DOHH2 (cell line): ENCODE results near the gene HS2ST1.

Experiments used
- EZH2phosphoT487 ChIP-seq: fragments of 200-600 bp; sonication (generic); IDR thresholded peaks from 2 replicates; pipeline ENCODE4 v1.6.1; 2017; ENCODE audit warnings: borderline replicate concordance, mild to moderate bottlenecking, antibody characterized with exemption, low read length, moderate library complexity, mixed read lengths
- TF ChIP-seq, protein P1 (sequence below): fragments of 200-600 bp; sonication (generic); IDR thresholded peaks from one replicate; pipeline ENCODE4 v1.5.1; 2014; ENCODE audit warnings: antibody characterized with exemption, mild to moderate bottlenecking, low read depth, low read length; ENCODE audit not compliant: poor library complexity, severe bottlenecking

DNA sequence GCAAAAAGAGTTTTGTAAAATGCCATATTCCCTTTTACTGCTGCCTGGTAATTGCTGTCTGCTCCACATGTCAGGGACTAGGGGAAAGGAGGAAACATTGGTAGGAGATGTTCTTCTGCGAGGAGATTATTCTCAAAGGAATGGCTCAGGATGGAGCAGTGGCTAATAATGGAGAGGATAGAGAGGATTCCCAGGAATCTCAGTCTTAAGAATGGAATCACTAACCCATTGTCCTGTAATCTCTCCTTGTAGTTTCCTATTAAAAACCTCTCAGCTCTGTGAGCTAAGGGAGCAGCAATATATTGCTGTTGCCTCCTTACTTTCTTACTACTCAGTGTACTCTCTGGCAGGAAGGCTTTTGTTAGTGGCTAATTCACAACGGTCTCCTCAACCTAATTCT lies 175.4 kb downstream of the HS2ST1 start:
- TF ChIP-seq, protein P1, sequence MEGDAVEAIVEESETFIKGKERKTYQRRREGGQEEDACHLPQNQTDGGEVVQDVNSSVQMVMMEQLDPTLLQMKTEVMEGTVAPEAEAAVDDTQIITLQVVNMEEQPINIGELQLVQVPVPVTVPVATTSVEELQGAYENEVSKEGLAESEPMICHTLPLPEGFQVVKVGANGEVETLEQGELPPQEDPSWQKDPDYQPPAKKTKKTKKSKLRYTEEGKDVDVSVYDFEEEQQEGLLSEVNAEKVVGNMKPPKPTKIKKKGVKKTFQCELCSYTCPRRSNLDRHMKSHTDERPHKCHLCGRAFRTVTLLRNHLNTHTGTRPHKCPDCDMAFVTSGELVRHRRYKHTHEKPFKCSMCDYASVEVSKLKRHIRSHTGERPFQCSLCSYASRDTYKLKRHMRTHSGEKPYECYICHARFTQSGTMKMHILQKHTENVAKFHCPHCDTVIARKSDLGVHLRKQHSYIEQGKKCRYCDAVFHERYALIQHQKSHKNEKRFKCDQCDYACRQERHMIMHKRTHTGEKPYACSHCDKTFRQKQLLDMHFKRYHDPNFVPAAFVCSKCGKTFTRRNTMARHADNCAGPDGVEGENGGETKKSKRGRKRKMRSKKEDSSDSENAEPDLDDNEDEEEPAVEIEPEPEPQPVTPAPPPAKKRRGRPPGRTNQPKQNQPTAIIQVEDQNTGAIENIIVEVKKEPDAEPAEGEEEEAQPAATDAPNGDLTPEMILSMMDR: no peak
- TF ChIP-seq EZH2phosphoT487: no peak
